Measurements from ENCODE around the gene VKORC1L1. TPM values are rescaled to one million over a fixed set of nuclear protein-coding genes. Genes with fewer than 3 reads are reported as not detected.
"Not testable (repeated sequence)": the region's sequence is repeated elsewhere in the genome, so short reads cannot be mapped to it uniquely, and the experiment has no call there.

Gene VKORC1L1
- total RNA-seq, 1 experiment from 2014 or later = 13.2 TPM

GRCh38 chr7:65945787-65946186, 72.9 kb downstream of the VKORC1L1 start:
- not testable (repeated sequence) for DNase-seq; H3K36me3 ChIP-seq (replicated peaks; ENCODE audit: control insufficient read depth, insufficient read depth, low read length); H3K27me3 ChIP-seq (ENCODE audit: control insufficient read depth, insufficient read depth, low read length); H3K4me3 ChIP-seq (ENCODE audit: insufficient read depth, low read depth, low read length)

GRCh38 chr7:65946904-65947303, 74.0 kb downstream of the VKORC1L1 start:
- Histone ChIP-seq H3K36me3 (replicated peaks; ENCODE audit: control insufficient read depth, insufficient read depth, low read length) (no peaks in the 10 kb centered on the region), H3K27me3 (ENCODE audit: control insufficient read depth, insufficient read depth, low read length) (no peaks in the 10 kb centered on the region), H3K4me3 (ENCODE audit: insufficient read depth, low read depth, low read length) (no peak overlapping the region)
- no peak for DNase-seq

- H3K4me3 ChIP-seq (ENCODE audit: insufficient read depth, low read depth, low read length) = no peak overlapping the region
- H3K36me3 ChIP-seq (replicated peaks; ENCODE audit: control insufficient read depth, insufficient read depth, low read length) = peaks cover 8% of the 10 kb centered on the region
- no peaks in the 10 kb centered on the region for H3K27me3 ChIP-seq (ENCODE audit: control insufficient read depth, insufficient read depth, low read length)
Observed at GRCh38 chr7:65951837-65952578, 79.1 kb downstream of the VKORC1L1 start.

GRCh38 chr7:65953001-65953720, 80.3 kb downstream of the VKORC1L1 start:
- no peak overlapping the region for H3K4me3 ChIP-seq (ENCODE audit: insufficient read depth, low read depth, low read length)
- no peak for DNase-seq
- no peaks in the 10 kb centered on the region for H3K27me3 ChIP-seq (ENCODE audit: control insufficient read depth, insufficient read depth, low read length)
- H3K36me3 ChIP-seq (replicated peaks; ENCODE audit: control insufficient read depth, insufficient read depth, low read length) = peaks cover 8% of the 10 kb centered on the region

More at GRCh38 chr7:65951837-65952578, 79.1 kb downstream of the VKORC1L1 start:
- no peak for DNase-seq

GRCh38 chr7:65953890-65954450, 81.1 kb downstream of the VKORC1L1 start:
- Histone ChIP-seq H3K4me3 (ENCODE audit: insufficient read depth, low read depth, low read length) (no peak overlapping the region), H3K36me3 (replicated peaks; ENCODE audit: control insufficient read depth, insufficient read depth, low read length) (peaks cover 8% of the 10 kb centered on the region), H3K27me3 (ENCODE audit: control insufficient read depth, insufficient read depth, low read length) (no peaks in the 10 kb centered on the region)
- no peak for DNase-seq

GRCh38 chr7:65955718-65956117, 82.8 kb downstream of the VKORC1L1 start:
- Histone ChIP-seq H3K27me3 (ENCODE audit: control insufficient read depth, insufficient read depth, low read length) (no peaks in the 10 kb centered on the region), H3K36me3 (replicated peaks; ENCODE audit: control insufficient read depth, insufficient read depth, low read length) (peaks cover 13% of the 10 kb centered on the region)
- DNase-seq = no peak

GRCh38 chr7:65960351-65961074, 87.6 kb downstream of the VKORC1L1 start:
- DNase-seq = no peak
- Histone ChIP-seq H3K27me3 (ENCODE audit: control insufficient read depth, insufficient read depth, low read length) (no peaks in the 10 kb centered on the region), H3K4me3 (ENCODE audit: insufficient read depth, low read depth, low read length) (no peak overlapping the region), H3K36me3 (replicated peaks; ENCODE audit: control insufficient read depth, insufficient read depth, low read length) (peaks cover 26% of the 10 kb centered on the region)

More at GRCh38 chr7:65955718-65956117, 82.8 kb downstream of the VKORC1L1 start:
- H3K4me3 ChIP-seq (ENCODE audit: insufficient read depth, low read depth, low read length) = no peak overlapping the region

- H3K27me3 ChIP-seq (ENCODE audit: control insufficient read depth, insufficient read depth, low read length) = no peaks in the 10 kb centered on the region
- no peak overlapping the region for H3K4me3 ChIP-seq (ENCODE audit: insufficient read depth, low read depth, low read length)
- no peak for DNase-seq
- peaks cover 32% of the 10 kb centered on the region for H3K36me3 ChIP-seq (replicated peaks; ENCODE audit: control insufficient read depth, insufficient read depth, low read length)
Observed at GRCh38 chr7:65962033-65962432, 89.2 kb downstream of the VKORC1L1 start.

- not testable (repeated sequence) for H3K4me3 ChIP-seq (ENCODE audit: insufficient read depth, low read depth, low read length); DNase-seq; H3K27me3 ChIP-seq (ENCODE audit: control insufficient read depth, insufficient read depth, low read length)
- peaks cover 45% of the 10 kb centered on the region for H3K36me3 ChIP-seq (replicated peaks; ENCODE audit: control insufficient read depth, insufficient read depth, low read length)
Observed at GRCh38 chr7:65964671-65965070, 91.8 kb downstream of the VKORC1L1 start.

- Histone ChIP-seq H3K27me3 (ENCODE audit: control insufficient read depth, insufficient read depth, low read length) (no peaks in the 10 kb centered on the region), H3K36me3 (replicated peaks; ENCODE audit: control insufficient read depth, insufficient read depth, low read length) (peaks cover 46% of the 10 kb centered on the region), H3K4me3 (ENCODE audit: insufficient read depth, low read depth, low read length) (no peak overlapping the region)
- no peak for DNase-seq
Observed at GRCh38 chr7:65966146-65966545, 93.3 kb downstream of the VKORC1L1 start.

GRCh38 chr7:65967361-65968155, 94.7 kb downstream of the VKORC1L1 start:
- no peak for DNase-seq
- no peak overlapping the region for H3K4me3 ChIP-seq (ENCODE audit: insufficient read depth, low read depth, low read length)
- no peaks in the 10 kb centered on the region for H3K27me3 ChIP-seq (ENCODE audit: control insufficient read depth, insufficient read depth, low read length)
- peaks cover 48% of the 10 kb centered on the region for H3K36me3 ChIP-seq (replicated peaks; ENCODE audit: control insufficient read depth, insufficient read depth, low read length)

GRCh38 chr7:65968256-65969185, 95.6 kb downstream of the VKORC1L1 start:
- H3K36me3 ChIP-seq (replicated peaks; ENCODE audit: control insufficient read depth, insufficient read depth, low read length) = peaks cover 49% of the 10 kb centered on the region
- DNase-seq = no peak
- H3K4me3 ChIP-seq (ENCODE audit: insufficient read depth, low read depth, low read length) = no peak overlapping the region
- H3K27me3 ChIP-seq (ENCODE audit: control insufficient read depth, insufficient read depth, low read length) = no peaks in the 10 kb centered on the region

GRCh38 chr7:65971021-65971420, 98.1 kb downstream of the VKORC1L1 start:
- H3K36me3 ChIP-seq (replicated peaks; ENCODE audit: control insufficient read depth, insufficient read depth, low read length) = peaks cover 50% of the 10 kb centered on the region
- no peak overlapping the region for H3K4me3 ChIP-seq (ENCODE audit: insufficient read depth, low read depth, low read length)
- no peak for DNase-seq

More at GRCh38 chr7:65971021-65971420, 98.1 kb downstream of the VKORC1L1 start:
- no peaks in the 10 kb centered on the region for H3K27me3 ChIP-seq (ENCODE audit: control insufficient read depth, insufficient read depth, low read length)
